Mesothelial cell of epicardium (in vitro differentiated cells): Measurements from ENCODE around the gene CLDND2. TPM values are rescaled to one million over a fixed set of nuclear protein-coding genes. Genes with fewer than 3 reads are reported as not detected.
A peak's percentile ranks its signal among the peaks of the same experiment; 100 is the strongest.

ENCODE experiments used
- DNase-seq, 2 experiments: peaks; one replicate each; pipeline ENCODE4 v3.0.0; 2021; ENCODE audit warnings: low spot score in 2 of 2; ENCODE audit not compliant: unreplicated experiment in 2 of 2
- H3K27ac Mint-ChIP-seq: 2 replicates; pipeline ENCODE4 v1.8.0; 2021; ENCODE audit warnings: mixed read lengths
- H3K27me3 Mint-ChIP-seq: 2 replicates; pipeline ENCODE4 v1.8.0; 2021; ENCODE audit warnings: low read depth, mixed read lengths
- H3K36me3 Mint-ChIP-seq: 2 replicates; pipeline ENCODE4 v1.8.0; 2021; ENCODE audit warnings: mixed read lengths
- H3K4me1 Mint-ChIP-seq: 2 replicates; pipeline ENCODE4 v1.8.0; 2021; ENCODE audit warnings: mixed read lengths
- H3K4me3 Mint-ChIP-seq: 2 replicates; pipeline ENCODE4 v1.8.0; 2021; ENCODE audit warnings: mild to moderate bottlenecking, moderate library complexity, mixed read lengths
- H3K9me3 Mint-ChIP-seq: 2 replicates; pipeline ENCODE4 v1.8.0; 2021; ENCODE audit warnings: mixed read lengths
- total RNA-seq: library from RNA; stranded (reverse); gene quantifications from 3 replicates; pipeline ENCODE4 v1.2.1, GENCODE V29; 2021
- TF ChIP-seq, protein P1 (sequence below): fragments of 200-600 bp; sonication (generic); IDR thresholded peaks from one replicate; pipeline ENCODE4 v1.5.0; 2021; ENCODE audit warnings: antibody characterized with exemption; ENCODE audit not compliant: unreplicated experiment

The CLDND2 gene
- total RNA-seq, 1 donor from 2014 or later = 0.56 TPM

DNA sequence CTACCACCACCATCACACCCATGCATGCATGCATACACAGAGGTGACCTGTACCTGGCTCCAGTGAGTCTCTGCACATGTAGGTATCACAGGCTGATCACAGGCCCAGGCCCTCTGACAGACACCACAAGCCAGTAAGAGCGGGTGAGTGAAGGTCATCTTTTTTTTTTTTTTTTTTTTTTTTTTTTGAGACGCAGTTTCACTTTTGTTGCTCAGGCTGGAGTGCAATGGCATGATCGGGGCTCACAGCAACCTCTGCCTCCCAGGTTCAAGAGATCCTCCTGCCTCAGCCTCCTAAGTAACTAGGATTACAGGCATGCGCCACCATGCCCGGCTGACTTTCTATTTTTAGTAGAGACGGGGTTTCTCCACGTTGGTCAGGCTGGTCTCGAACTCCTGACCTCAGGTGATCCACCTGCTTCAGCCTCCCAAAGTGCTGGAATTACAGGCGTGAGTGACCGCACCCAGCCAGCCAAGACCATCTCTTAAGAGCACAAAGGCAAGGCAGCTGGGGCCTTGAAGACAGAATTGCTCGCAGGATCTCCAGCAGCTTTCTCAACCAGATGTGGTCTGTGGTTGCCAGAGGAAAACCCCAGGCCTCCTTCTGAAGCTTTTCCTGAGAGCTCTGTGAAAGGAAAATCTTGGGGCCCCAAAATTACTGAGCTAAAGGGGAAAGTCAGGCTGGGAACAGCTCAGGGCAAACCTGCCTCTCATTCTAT lies 6.9 kb upstream of the CLDND2 start:
- no peaks in the 10 kb centered on the region for H3K36me3 Mint-ChIP-seq
- H3K27ac Mint-ChIP-seq = no peak overlapping the region
- H3K27me3 Mint-ChIP-seq = peaks cover 17% of the 10 kb centered on the region
- no peaks in the 10 kb centered on the region for H3K4me1 Mint-ChIP-seq
- H3K9me3 Mint-ChIP-seq = no peaks in the 10 kb centered on the region
- H3K4me3 Mint-ChIP-seq = no peak overlapping the region
- DNase-seq = no peak
- TF ChIP-seq, protein P1, sequence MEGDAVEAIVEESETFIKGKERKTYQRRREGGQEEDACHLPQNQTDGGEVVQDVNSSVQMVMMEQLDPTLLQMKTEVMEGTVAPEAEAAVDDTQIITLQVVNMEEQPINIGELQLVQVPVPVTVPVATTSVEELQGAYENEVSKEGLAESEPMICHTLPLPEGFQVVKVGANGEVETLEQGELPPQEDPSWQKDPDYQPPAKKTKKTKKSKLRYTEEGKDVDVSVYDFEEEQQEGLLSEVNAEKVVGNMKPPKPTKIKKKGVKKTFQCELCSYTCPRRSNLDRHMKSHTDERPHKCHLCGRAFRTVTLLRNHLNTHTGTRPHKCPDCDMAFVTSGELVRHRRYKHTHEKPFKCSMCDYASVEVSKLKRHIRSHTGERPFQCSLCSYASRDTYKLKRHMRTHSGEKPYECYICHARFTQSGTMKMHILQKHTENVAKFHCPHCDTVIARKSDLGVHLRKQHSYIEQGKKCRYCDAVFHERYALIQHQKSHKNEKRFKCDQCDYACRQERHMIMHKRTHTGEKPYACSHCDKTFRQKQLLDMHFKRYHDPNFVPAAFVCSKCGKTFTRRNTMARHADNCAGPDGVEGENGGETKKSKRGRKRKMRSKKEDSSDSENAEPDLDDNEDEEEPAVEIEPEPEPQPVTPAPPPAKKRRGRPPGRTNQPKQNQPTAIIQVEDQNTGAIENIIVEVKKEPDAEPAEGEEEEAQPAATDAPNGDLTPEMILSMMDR = no peak

- H3K27me3 Mint-ChIP-seq = peaks cover 19% of the 10 kb centered on the region
- H3K4me1 Mint-ChIP-seq = peaks cover 5% of the 10 kb centered on the region
- TF ChIP-seq, protein P1 = no peak
- H3K27ac Mint-ChIP-seq = no peak within 1 kb of the TSS
- DNase-seq = no peak
- no peaks in the 10 kb centered on the region for H3K9me3 Mint-ChIP-seq
- H3K36me3 Mint-ChIP-seq = no peaks in the 10 kb centered on the region
- H3K4me3 Mint-ChIP-seq = no peak within 1 kb of the TSS
These were observed 4.1 kb upstream of the CLDND2 start, which contains the start of gene NKG7 for GRCh38 chr19:51372649-51373504. TSS of gene NKG7 (minus strand) at chr19:51372654. CDS start at chr19:51372535, 119 bp downstream.

DNA sequence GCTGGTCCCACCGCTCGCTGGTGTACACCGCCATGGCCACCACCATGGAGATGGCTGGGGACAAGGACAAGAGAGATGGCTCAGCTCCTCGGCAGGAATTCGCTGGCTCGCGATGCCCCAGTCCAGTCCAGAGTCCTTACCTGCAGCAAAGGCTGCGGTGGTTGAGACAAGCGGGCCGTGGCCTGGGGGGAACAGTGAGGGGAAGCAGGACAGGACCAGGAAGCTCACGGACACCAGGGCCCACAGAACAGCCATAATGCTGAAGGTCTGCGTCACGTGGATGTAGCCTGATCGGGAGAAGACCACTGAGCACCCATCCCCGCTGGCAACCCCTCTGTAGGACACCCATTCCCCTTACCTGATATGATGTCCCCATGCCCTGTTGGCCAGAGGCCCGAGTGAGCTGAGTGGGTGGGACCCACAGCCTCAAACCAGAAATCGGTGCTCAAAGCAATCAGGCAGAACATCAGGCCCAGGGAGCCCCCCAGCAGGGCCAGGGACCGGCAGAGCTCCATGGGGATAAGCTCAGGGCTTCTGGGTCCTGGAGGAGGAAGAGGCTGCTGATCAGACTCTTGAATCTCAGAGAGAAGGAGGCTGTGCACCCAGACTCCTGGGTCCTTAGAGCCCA lies 3.3 kb upstream of the CLDND2 start:
- H3K9me3 Mint-ChIP-seq = no peaks in the 10 kb centered on the region
- peaks cover 5% of the 10 kb centered on the region for H3K4me1 Mint-ChIP-seq
- TF ChIP-seq, protein P1 = no peak
- no peaks in the 10 kb centered on the region for H3K36me3 Mint-ChIP-seq
- no peak overlapping the region for H3K4me3 Mint-ChIP-seq
- peaks cover 19% of the 10 kb centered on the region for H3K27me3 Mint-ChIP-seq
- no peak overlapping the region for H3K27ac Mint-ChIP-seq
- DNase-seq = no peak

- Mint-ChIP-seq H3K27me3 (peaks cover 19% of the 10 kb centered on the region), H3K4me1 (peaks cover 5% of the 10 kb centered on the region), H3K9me3 (no peaks in the 10 kb centered on the region), H3K36me3 (no peaks in the 10 kb centered on the region), H3K4me3 (no peak overlapping the region), H3K27ac (no peak overlapping the region)
- TF ChIP-seq, protein P1 = no peak
- DNase-seq = no peak
These were observed 2.4 kb upstream of the CLDND2 start for GRCh38 chr19:51371186-51371690.

- H3K4me3 Mint-ChIP-seq = peak overlapping the region; percentile 22
- H3K27ac Mint-ChIP-seq = no peak overlapping the region
- H3K4me1 Mint-ChIP-seq = peaks cover 12% of the 10 kb centered on the region
- no peaks in the 10 kb centered on the region for H3K36me3 Mint-ChIP-seq
- TF ChIP-seq, protein P1 = no peak
- H3K9me3 Mint-ChIP-seq = no peaks in the 10 kb centered on the region
- no peak for DNase-seq
- H3K27me3 Mint-ChIP-seq = peaks cover 19% of the 10 kb centered on the region
These were observed 1.4 kb upstream of the CLDND2 start for GRCh38 chr19:51370230-51370629.
